SK-N-MC (cell line): ENCODE results near the gene PLA2G4D.

Source experiments
- DNase-seq: peaks from one replicate; pipeline ENCODE4 v3.0.0-alpha.2; 2011; ENCODE audit warnings: low read depth, low spot score
- H3K27ac ChIP-seq: fragments of 200-600 bp; sonication (generic); 2 replicates; pipeline ENCODE4 v1.5.1; 2016; ENCODE audit warnings: mixed run types
- H3K36me3 ChIP-seq: fragments of 200-600 bp; sonication (generic); 2 replicates; pipeline ENCODE4 v1.6.1; 2017; ENCODE audit warnings: antibody characterized with exemption, low read length, mixed read lengths; ENCODE audit not compliant: insufficient read depth
- H3K4me3 ChIP-seq: fragments of 200-600 bp; sonication (generic); 2 replicates; pipeline ENCODE4 v1.5.1; 2016
- H3K9ac ChIP-seq: fragments of 200-600 bp; sonication (generic); 2 replicates; pipeline ENCODE4 v1.8.0; 2017; ENCODE audit warnings: mixed run types, mixed read lengths; ENCODE audit not compliant: insufficient read length
- H3K9me3 ChIP-seq: fragments of 200-600 bp; sonication (generic); 2 replicates; pipeline ENCODE4 v1.6.1; 2017; ENCODE audit warnings: low read depth, mild to moderate bottlenecking, antibody characterized with exemption, low read length, moderate library complexity, mixed read lengths
- EZH2 ChIP-seq: fragments of 200-600 bp; sonication (generic); IDR thresholded peaks from one replicate; pipeline ENCODE4 v1.6.1; 2017; ENCODE audit warnings: antibody characterized with exemption
- FOXP2 ChIP-seq: optimal IDR thresholded peaks from 2 replicates; pipeline ENCODE3; 2011; ENCODE audit warnings: mild to moderate bottlenecking, moderate library complexity; ENCODE audit not compliant: insufficient read depth; ENCODE audit errors: extremely low read length, control extremely low read depth
- POLR2AphosphoS5 ChIP-seq: IDR thresholded peaks from 2 replicates; pipeline ENCODE4 v1.6.1; 2012; ENCODE audit warnings: mild to moderate bottlenecking, low read depth, low read length, borderline replicate concordance

PLA2G4D gene

DNA sequence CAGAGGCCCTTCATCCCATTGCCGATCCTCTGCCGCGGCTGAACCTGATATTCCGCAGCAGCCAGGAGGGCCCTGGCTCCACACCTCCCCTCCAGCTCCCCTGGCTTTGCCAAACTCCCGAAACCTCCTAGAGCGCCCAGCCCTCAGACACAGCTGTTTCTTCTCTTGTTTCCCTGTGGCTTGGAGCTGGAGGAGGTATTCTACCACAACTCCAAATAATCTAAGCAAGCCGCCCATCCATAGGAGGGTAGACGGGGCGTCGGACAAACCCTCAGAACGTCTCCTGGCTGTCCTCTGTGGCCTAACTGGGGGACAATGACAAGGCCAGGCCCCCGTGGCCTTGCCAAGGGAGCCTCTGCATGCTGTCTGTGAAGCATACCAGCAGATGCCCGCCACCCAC is 10.4 kb downstream of the PLA2G4D start:
- TF ChIP-seq FOXP2, result no peak
- TF ChIP-seq POLR2AphosphoS5, result no peak
- no peak for TF ChIP-seq EZH2
- no peak overlapping the region for H3K4me3 ChIP-seq
- no peak overlapping the region for H3K9ac ChIP-seq
- no peaks in the 10 kb centered on the region for H3K9me3 ChIP-seq
- no peaks in the 10 kb centered on the region for H3K36me3 ChIP-seq
- H3K27ac ChIP-seq, result no peak overlapping the region
- no peak for DNase-seq

DNA sequence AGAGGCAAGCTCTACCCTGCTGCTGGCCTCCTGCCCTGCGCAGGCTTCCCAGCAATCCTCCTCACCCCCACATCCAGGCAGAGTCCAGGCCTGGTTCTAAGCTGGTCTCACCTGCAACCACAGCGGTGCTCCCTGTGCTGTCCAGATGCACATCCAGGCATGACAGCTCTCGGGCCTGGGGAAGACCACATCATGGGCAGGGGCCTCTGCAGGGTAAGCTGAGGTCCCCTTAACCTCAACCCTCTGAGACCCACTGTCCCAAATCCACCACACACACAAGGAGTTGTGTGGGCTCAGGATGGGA is 10.8 kb downstream of the PLA2G4D start:
- Histone ChIP-seq H3K36me3 (no peaks in the 10 kb centered on the region), H3K27ac (no peak overlapping the region), H3K9me3 (no peaks in the 10 kb centered on the region), H3K4me3 (no peak overlapping the region), H3K9ac (no peak overlapping the region)
- no peak for DNase-seq
- TF ChIP-seq POLR2AphosphoS5, result no peak
- no peak for TF ChIP-seq FOXP2
- TF ChIP-seq EZH2, result no peak

DNA sequence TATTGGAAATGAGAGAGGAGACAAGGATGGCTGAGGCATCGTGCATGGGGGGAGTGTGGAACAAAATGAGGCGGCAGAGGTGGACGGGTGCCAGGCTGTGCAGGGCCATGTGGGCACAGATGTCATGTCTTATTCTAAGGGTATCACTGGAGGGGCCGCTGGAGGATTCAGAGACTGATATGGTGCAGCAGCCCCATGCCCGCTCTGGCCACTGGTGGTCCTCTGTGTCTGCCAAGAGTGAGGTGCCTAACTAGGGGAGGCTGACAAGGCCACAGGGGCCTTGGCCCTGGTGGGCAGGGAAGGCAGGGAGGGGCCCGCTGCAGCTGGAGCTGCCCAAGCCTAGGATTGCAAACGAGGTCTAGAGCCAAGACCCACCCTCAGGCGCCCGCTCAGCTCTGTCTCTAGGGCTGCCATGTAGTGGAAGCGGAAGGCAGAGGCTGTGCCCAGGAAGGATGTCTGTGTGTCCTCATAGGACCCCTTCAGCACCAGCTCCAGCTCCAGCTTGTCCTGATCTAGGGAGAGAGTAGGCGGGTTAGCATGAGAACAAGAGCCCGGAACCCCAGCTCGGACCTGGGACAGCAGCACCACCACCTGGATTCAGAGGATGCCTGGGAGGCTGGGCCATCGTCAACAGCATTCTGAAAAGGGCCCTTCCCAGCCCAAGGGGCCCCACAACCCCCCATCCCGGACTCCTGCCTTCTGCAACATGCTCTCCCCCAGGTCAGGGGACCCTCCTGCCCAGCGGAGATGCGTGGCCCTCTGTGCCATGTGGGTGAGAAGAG is 11.3 kb downstream of the PLA2G4D start:
- H3K9ac ChIP-seq, result no peak overlapping the region
- TF ChIP-seq FOXP2 (no peak), POLR2AphosphoS5 (no peak)
- H3K27ac ChIP-seq, result no peak overlapping the region
- no peaks in the 10 kb centered on the region for H3K36me3 ChIP-seq
- H3K4me3 ChIP-seq, result no peak overlapping the region
- H3K9me3 ChIP-seq, result no peaks in the 10 kb centered on the region
- no peak for DNase-seq

- no peak overlapping the region for H3K27ac ChIP-seq
- no peaks in the 10 kb centered on the region for H3K36me3 ChIP-seq
- DNase-seq, result no peak
- no peak overlapping the region for H3K4me3 ChIP-seq
- TF ChIP-seq EZH2 (no peak), FOXP2 (no peak), POLR2AphosphoS5 (no peak)
- H3K9ac ChIP-seq, result no peak overlapping the region
- H3K9me3 ChIP-seq, result no peaks in the 10 kb centered on the region
Measured at GRCh38 chr15:42082141-42082540, 12.2 kb downstream of the PLA2G4D start.

GRCh38 chr15:42080919-42081830 is 13.2 kb downstream of the PLA2G4D start:
- H3K36me3 ChIP-seq, result no peaks in the 10 kb centered on the region
- TF ChIP-seq EZH2 (no peak), POLR2AphosphoS5 (no peak), FOXP2 (no peak)
- no peak overlapping the region for H3K4me3 ChIP-seq
- no peaks in the 10 kb centered on the region for H3K9me3 ChIP-seq
- no peak overlapping the region for H3K27ac ChIP-seq
- no peak overlapping the region for H3K9ac ChIP-seq
- no peak for DNase-seq

DNA sequence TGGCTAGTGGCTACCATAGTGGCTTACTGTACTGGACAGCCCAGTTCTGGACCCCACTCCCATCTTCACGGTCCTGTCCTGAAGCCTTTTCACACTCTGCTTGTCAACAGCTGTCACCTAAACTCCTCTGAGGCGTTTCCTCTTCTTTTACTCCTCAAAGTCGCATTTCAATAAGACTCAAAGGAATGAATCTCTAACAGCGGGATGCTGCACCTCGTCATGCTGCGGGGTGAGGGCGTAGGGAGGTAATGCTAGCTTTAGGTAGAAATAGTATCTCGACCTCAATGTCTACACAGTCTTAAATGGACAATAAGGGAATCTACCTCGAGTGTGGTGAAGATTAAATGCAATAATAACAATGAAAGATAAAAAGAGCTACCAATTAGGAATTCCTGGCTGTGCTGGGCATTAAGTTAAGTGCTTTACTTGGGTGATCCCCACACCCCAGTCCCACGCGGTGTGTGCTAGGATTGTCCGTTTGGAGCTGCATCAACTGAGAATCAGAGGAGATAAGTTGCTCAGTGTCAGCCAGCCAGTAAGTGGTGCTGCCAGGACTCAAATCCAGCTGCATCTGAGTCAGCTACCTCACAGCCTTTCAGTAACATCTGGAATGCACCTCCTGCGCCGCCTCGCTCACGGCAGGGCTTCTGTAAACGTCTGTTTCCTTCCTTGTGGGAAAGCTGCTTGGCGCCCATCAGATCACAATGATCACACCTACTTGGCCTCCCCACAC is 14.0 kb downstream of the PLA2G4D start:
- TF ChIP-seq POLR2AphosphoS5 (no peak), EZH2 (no peak), FOXP2 (no peak)
- Histone ChIP-seq H3K27ac (no peak overlapping the region), H3K9ac (no peak overlapping the region), H3K4me3 (no peak overlapping the region), H3K9me3 (no peaks in the 10 kb centered on the region), H3K36me3 (no peaks in the 10 kb centered on the region)
- no peak for DNase-seq

DNA sequence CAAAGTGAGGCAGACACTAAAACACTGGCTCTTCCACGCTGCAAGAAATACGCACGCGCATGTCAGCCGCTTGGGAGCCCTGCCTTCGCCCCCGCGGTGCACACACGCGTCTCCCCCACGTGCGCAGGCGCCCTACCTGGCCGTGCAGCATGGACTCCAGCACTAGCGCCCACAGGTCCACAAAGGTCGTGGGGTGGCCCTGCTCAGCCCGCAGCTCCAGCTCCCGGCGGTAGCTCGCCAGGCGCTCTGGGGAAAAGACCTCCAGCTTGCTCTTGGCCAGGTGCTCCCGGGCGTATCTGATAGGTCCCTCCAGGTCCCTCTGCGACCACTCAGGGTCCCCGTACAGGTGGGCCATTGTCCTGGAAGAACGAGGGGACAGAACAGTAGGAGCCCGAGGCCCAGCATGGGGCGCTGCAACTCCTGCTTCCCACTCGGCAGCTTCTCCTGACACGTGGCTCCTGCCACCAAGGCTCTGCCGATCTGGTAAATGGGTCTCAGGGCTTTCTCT is 14.9 kb downstream of the PLA2G4D start:
- Histone ChIP-seq H3K27ac (no peak overlapping the region), H3K36me3 (no peaks in the 10 kb centered on the region), H3K4me3 (no peak overlapping the region; the same call in 1 of the 2 replicates), H3K9ac (no peak overlapping the region), H3K9me3 (no peaks in the 10 kb centered on the region)
- no peak for DNase-seq
- no peak for TF ChIP-seq FOXP2
- TF ChIP-seq POLR2AphosphoS5, result no peak
- no peak for TF ChIP-seq EZH2

- Histone ChIP-seq H3K9ac (no peak overlapping the region), H3K4me3 (no peak overlapping the region), H3K27ac (no peak overlapping the region), H3K36me3 (no peaks in the 10 kb centered on the region), H3K9me3 (no peaks in the 10 kb centered on the region)
- no peak for TF ChIP-seq EZH2
- no peak for TF ChIP-seq POLR2AphosphoS5
- TF ChIP-seq FOXP2, result no peak
- DNase-seq, result no peak
Measured at GRCh38 chr15:42078903-42079302, 15.5 kb downstream of the PLA2G4D start.
